Liver (tissue), 9 donors: Measurements from ENCODE around the gene OTOP3. TPM values are rescaled to one million over a fixed set of nuclear protein-coding genes. Genes with fewer than 3 reads are reported as not detected.
"Not testable (repeated sequence)": the region's sequence is repeated elsewhere in the genome, so short reads cannot be mapped to it uniquely, and the experiment has no call there.

ENCODE experiments used
- DNase-seq: peaks from one replicate; pipeline ENCODE4 v3.0.0-alpha.2; 2017; ENCODE audit warnings: low spot score
- H3K27ac ChIP-seq, 2 donors: one replicate each; pipeline ENCODE4 v1.7.0; 2013; ENCODE audit warnings: inconsistent platforms in 2 of 2, low read length in 2 of 2, control low read depth in 1 of 2, low read depth in 1 of 2, mild to moderate bottlenecking in 1 of 2
- H3K27me3 ChIP-seq, 4 donors: one replicate each; pipeline versions ENCODE4 v1.6.1 to v1.7.0; 2013; ENCODE audit warnings: low read length in 3 of 4, inconsistent platforms in 1 of 4, mild to moderate bottlenecking in 1 of 4, moderate library complexity in 1 of 4; ENCODE audit not compliant: control insufficient read depth in 4 of 4, insufficient read depth in 4 of 4
- H3K36me3 ChIP-seq, 4 donors: one replicate each; pipeline versions ENCODE4 v1.6.1 to v1.7.0; 2013; ENCODE audit warnings: low read length in 3 of 4, mild to moderate bottlenecking in 3 of 4, low read depth in 1 of 4, moderate library complexity in 1 of 4; ENCODE audit not compliant: control insufficient read depth in 4 of 4, insufficient read depth in 3 of 4
- H3K4me1 ChIP-seq, 4 donors: one replicate each; pipeline versions ENCODE4 v1.6.1 to v1.7.0; 2013; ENCODE audit warnings: low read length in 3 of 4, mild to moderate bottlenecking in 3 of 4, moderate library complexity in 1 of 4; ENCODE audit not compliant: control insufficient read depth in 4 of 4, insufficient read depth in 4 of 4
- H3K4me3 ChIP-seq, 3 donors: one replicate each; pipeline versions ENCODE4 v1.6.1 to v1.7.0; 2013; ENCODE audit warnings: low read length in 3 of 3, control low read depth in 1 of 3, low read depth in 1 of 3, mild to moderate bottlenecking in 1 of 3
- H3K9ac ChIP-seq, 2 donors: one replicate each; pipeline ENCODE4 v1.7.0; 2013; ENCODE audit warnings: low read length in 2 of 2, mild to moderate bottlenecking in 2 of 2, moderate library complexity in 2 of 2, control low read depth in 1 of 2, low read depth in 1 of 2
- H3K9me3 ChIP-seq, 4 donors: one replicate each; pipeline versions ENCODE4 v1.6.1 to v1.7.0; 2013; ENCODE audit warnings: low read length in 3 of 4; ENCODE audit not compliant: control insufficient read depth in 4 of 4
- FOXA2 ChIP-seq: IDR thresholded peaks from 2 replicates; pipeline ENCODE4 v1.6.1; 2016; ENCODE audit warnings: antibody characterized with exemption
- GABPA ChIP-seq, 2 donors: IDR thresholded peaks in 1 of 2; conservative IDR thresholded peaks in 1 of 2; 2 replicates each; pipeline ENCODE4 v1.6.1; 2016; ENCODE audit warnings: antibody characterized with exemption in 2 of 2, mild to moderate bottlenecking in 1 of 2, moderate library complexity in 1 of 2
- JUND ChIP-seq, 2 donors: IDR thresholded peaks; 2 replicates each; pipeline ENCODE4 v1.6.1; 2016; ENCODE audit warnings: antibody characterized with exemption in 2 of 2
- NR2F2 ChIP-seq: IDR thresholded peaks from 2 replicates; pipeline ENCODE4 v1.6.1; 2016; ENCODE audit warnings: antibody characterized with exemption
- RAD21 ChIP-seq, 2 donors: IDR thresholded peaks; 2 replicates each; pipeline ENCODE4 v1.6.1; 2016; ENCODE audit warnings: antibody characterized with exemption in 2 of 2, mild to moderate bottlenecking in 2 of 2
- TAF1 ChIP-seq: conservative IDR thresholded peaks from 2 replicates; pipeline ENCODE4 v1.6.1; 2016; ENCODE audit warnings: antibody characterized with exemption, mild to moderate bottlenecking
- WGBS: extraction: QIAGEN DNeasy Blood & Tissue Kit; methylation state at CpG from one replicate; pipeline ENCODE4 v1.1.7; 2013; 5-methylcytosine and 5-hydroxymethylcytosine counted together
- polyA plus RNA-seq, 2 donors: library from polyadenylated mRNA; stranded (reverse) in 1 of 2; unstranded in 1 of 2; fragments of 200-250 nt in 1 of 2; fragments of >200 nt in 1 of 2; fragmentation: Nextera tagmentation in 1 of 2; extraction: Ambion mirVana in 1 of 2; gene quantifications; one replicate each; pipeline versions ENCODE4 v1.2.1 to v1.2.3, GENCODE V29; 2013 to 2015
- total RNA-seq, 2 donors: library from RNA; depleted of rRNA; stranded (reverse); fragments of >200 nt; gene quantifications; one replicate each; pipeline ENCODE4 v1.2.3, GENCODE V29; 2014
- TF ChIP-seq, protein P1 (sequence below): IDR thresholded peaks from 2 replicates; pipeline ENCODE4 v1.6.1; 2016; ENCODE audit warnings: antibody characterized with exemption
- TF ChIP-seq, protein P2 (sequence below): fragments of 150-350 bp; IDR thresholded peaks from 2 replicates; pipeline ENCODE4 v1.5.1; 2017; ENCODE audit warnings: improper control_type of control experiment, low read depth, low read length; ENCODE audit not compliant: missing input control
- TF ChIP-seq, protein P3 (sequence below): IDR thresholded peaks from 2 replicates; pipeline ENCODE4 v1.6.1; 2016; ENCODE audit warnings: antibody characterized with exemption
- TF ChIP-seq, protein P4 (sequence below): IDR thresholded peaks from 2 replicates; pipeline ENCODE4 v1.6.1; 2016; ENCODE audit warnings: antibody characterized with exemption, mild to moderate bottlenecking
- TF ChIP-seq, protein P5 (sequence below): IDR thresholded peaks from 2 replicates; pipeline ENCODE4 v1.6.1; 2016; ENCODE audit warnings: antibody characterized with exemption
- donor health status: healthy.
- donor health status: healthy.
- donor health status: healthy.
- donor health status: healthy.
- donor health status: healthy.

The OTOP3 gene
- total and polyA plus RNA-seq, 4 donors: not detected

DNA sequence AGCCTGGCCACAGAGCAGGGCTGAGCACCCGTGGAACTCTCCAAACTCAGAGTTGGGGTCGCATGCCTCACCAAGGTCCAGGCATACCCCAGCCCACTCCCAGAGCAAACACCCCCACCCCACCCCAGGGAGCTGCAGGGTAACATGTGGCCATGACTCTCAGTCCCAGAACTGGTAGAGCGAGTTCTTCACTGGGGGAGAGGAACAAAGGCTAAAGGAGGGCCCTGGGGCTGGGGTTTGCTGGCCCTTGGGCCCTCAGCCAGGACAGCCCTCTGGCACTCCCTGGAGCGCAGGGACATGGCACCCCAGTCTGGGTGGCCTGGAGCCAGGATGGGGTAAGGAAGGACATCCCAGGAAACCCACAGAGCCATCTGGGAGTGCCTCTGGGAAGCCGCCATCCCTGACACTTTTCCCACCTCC is 32.7 kb downstream of the OTOP3 start:
- no peak for DNase-seq
- 77% methylated on average over 5 of the region's 5 CpGs for WGBS
- H3K27ac ChIP-seq: no peak overlapping the region

DNA sequence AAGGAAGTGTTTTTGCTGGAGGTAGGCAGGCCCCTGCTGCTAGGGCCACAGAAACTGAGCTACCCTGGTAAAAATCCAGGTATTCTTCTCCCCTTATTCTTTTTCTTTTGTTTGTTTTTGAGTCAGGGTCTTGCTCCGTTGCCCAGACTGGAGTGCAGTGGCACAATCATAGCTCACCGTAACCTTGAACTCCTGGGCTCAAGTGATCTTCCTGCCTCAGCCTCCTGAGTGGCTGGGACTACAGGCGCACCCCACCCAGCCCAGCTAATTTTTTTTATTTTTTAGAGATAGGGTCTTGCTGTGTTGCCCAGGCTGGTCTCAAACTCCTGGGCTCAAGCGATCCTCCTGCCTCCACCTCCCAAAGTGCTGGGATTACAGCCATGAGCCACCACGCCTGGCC is 33.8 kb downstream of the OTOP3 start:
- not testable (repeated sequence) for H3K4me3 ChIP-seq, H3K36me3 ChIP-seq, H3K27ac ChIP-seq, H3K27me3 ChIP-seq, DNase-seq, H3K9me3 ChIP-seq, H3K9ac ChIP-seq
- 81% methylated on average over 5 of the region's 5 CpGs for WGBS
- H3K4me1 ChIP-seq: peaks cover 4 to 12% (median 5%) of the 10 kb centered on the region in 4 donors

More for the DNA sequence above, 32.7 kb downstream of the OTOP3 start:
- Histone ChIP-seq H3K9me3 (no peaks in the 10 kb centered on the region), H3K4me1 (peaks cover 4 to 12% (median 5%) of the 10 kb centered on the region in 4 donors), H3K9ac (no peak overlapping the region), H3K36me3 (no peaks in the 10 kb centered on the region), H3K4me3 (no peak overlapping the region), H3K27me3 (peaks cover 0 to 3% (median 0%) of the 10 kb centered on the region in 4 donors)
- no peak for TF ChIP-seq TAF1

DNA sequence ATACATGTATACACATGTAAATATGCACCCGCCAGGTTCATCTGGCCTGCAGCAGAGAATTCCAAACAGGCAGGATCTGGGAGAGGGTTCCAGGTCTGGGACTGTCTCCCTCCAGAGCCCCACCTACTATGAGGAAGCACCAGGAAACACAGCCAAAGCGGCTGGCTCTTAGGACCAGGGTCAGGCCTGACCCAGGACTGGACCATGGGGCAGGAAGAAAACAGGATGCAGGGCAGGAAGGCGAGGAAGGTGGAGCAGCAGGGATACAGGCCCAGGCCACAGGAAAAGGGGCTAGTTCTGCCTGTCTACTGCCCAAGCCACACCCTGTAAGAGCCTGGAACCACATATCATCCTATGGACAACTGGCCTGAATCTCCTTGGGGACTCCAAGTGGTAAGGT is 34.7 kb downstream of the OTOP3 start:
- Histone ChIP-seq H3K27ac (no peak overlapping the region), H3K9ac (no peak overlapping the region), H3K4me1 (peaks cover 4 to 12% (median 5%) of the 10 kb centered on the region in 4 donors), H3K27me3 (peaks cover 0 to 3% (median 0%) of the 10 kb centered on the region in 4 donors), H3K9me3 (no peaks in the 10 kb centered on the region), H3K36me3 (no peaks in the 10 kb centered on the region), H3K4me3 (no peak overlapping the region)
- 80% methylated on average over 3 of the region's 3 CpGs for WGBS
- TF ChIP-seq, protein P1, sequence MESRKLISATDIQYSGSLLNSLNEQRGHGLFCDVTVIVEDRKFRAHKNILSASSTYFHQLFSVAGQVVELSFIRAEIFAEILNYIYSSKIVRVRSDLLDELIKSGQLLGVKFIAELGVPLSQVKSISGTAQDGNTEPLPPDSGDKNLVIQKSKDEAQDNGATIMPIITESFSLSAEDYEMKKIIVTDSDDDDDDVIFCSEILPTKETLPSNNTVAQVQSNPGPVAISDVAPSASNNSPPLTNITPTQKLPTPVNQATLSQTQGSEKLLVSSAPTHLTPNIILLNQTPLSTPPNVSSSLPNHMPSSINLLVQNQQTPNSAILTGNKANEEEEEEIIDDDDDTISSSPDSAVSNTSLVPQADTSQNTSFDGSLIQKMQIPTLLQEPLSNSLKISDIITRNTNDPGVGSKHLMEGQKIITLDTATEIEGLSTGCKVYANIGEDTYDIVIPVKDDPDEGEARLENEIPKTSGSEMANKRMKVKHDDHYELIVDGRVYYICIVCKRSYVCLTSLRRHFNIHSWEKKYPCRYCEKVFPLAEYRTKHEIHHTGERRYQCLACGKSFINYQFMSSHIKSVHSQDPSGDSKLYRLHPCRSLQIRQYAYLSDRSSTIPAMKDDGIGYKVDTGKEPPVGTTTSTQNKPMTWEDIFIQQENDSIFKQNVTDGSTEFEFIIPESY: no peak
- peak; percentile 71 for TF ChIP-seq NR2F2
- no peak for DNase-seq

DNA sequence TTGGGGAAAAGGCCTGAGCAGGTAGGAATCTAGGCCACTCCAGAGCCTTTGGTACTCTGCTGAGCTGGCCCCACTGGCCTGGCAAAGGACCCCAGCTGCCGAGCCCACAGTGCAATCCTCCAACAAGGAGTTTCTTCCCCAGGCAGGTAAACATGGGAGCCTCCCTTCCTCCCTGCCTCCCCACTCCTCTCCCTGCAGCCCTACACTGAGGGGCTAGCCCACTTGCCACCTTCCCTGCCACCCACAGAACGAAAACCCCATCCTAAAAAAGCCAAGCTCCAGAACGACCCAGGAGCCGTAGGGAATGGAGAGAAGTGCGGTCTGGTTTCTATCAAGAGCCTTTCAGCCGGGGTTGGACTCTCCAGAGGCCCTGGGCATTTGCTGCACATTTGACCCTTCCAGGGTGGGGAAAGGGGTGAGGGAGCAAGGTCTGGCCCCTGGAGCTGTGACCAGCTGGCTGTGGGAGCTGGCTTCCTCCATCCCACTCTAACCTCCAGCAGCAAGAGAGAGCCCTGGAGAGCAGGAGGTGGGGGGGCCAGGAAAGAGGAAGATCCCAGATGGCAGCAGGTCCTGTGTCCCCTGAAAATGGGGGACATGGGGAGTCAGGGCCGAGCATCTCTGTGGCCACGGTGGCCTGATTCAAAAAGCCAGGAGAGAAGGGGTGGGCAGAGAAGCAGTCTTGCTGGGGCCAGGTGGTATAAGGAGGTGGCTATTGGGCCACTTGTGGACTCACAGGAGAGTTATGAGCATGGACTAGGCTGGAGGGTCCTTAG is 35.6 kb downstream of the OTOP3 start:
- peak overlapping the region in 1 of 2 donors; percentile 71 for H3K9ac ChIP-seq
- TF ChIP-seq, protein P2, sequence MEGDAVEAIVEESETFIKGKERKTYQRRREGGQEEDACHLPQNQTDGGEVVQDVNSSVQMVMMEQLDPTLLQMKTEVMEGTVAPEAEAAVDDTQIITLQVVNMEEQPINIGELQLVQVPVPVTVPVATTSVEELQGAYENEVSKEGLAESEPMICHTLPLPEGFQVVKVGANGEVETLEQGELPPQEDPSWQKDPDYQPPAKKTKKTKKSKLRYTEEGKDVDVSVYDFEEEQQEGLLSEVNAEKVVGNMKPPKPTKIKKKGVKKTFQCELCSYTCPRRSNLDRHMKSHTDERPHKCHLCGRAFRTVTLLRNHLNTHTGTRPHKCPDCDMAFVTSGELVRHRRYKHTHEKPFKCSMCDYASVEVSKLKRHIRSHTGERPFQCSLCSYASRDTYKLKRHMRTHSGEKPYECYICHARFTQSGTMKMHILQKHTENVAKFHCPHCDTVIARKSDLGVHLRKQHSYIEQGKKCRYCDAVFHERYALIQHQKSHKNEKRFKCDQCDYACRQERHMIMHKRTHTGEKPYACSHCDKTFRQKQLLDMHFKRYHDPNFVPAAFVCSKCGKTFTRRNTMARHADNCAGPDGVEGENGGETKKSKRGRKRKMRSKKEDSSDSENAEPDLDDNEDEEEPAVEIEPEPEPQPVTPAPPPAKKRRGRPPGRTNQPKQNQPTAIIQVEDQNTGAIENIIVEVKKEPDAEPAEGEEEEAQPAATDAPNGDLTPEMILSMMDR: no peak
- TF ChIP-seq, protein P3, sequence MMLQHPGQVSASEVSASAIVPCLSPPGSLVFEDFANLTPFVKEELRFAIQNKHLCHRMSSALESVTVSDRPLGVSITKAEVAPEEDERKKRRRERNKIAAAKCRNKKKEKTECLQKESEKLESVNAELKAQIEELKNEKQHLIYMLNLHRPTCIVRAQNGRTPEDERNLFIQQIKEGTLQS: no peak
- no peak for TF ChIP-seq FOXA2
- TF ChIP-seq, protein P4, sequence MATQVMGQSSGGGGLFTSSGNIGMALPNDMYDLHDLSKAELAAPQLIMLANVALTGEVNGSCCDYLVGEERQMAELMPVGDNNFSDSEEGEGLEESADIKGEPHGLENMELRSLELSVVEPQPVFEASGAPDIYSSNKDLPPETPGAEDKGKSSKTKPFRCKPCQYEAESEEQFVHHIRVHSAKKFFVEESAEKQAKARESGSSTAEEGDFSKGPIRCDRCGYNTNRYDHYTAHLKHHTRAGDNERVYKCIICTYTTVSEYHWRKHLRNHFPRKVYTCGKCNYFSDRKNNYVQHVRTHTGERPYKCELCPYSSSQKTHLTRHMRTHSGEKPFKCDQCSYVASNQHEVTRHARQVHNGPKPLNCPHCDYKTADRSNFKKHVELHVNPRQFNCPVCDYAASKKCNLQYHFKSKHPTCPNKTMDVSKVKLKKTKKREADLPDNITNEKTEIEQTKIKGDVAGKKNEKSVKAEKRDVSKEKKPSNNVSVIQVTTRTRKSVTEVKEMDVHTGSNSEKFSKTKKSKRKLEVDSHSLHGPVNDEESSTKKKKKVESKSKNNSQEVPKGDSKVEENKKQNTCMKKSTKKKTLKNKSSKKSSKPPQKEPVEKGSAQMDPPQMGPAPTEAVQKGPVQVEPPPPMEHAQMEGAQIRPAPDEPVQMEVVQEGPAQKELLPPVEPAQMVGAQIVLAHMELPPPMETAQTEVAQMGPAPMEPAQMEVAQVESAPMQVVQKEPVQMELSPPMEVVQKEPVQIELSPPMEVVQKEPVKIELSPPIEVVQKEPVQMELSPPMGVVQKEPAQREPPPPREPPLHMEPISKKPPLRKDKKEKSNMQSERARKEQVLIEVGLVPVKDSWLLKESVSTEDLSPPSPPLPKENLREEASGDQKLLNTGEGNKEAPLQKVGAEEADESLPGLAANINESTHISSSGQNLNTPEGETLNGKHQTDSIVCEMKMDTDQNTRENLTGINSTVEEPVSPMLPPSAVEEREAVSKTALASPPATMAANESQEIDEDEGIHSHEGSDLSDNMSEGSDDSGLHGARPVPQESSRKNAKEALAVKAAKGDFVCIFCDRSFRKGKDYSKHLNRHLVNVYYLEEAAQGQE: no peak
- no peak for TF ChIP-seq TAF1
- TF ChIP-seq, protein P5, sequence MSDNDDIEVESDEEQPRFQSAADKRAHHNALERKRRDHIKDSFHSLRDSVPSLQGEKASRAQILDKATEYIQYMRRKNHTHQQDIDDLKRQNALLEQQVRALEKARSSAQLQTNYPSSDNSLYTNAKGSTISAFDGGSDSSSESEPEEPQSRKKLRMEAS: no peak
- no peak for TF ChIP-seq JUND (IDR thresholded peaks at IDR 0.05)
- no peak for TF ChIP-seq GABPA (IDR thresholded peaks at IDR 0.05 in 1 of 2, conservative IDR thresholded peaks at IDR 0.05 in 1 of 2)
- TF ChIP-seq, protein P1: no peak
- no peak for TF ChIP-seq RAD21 (IDR thresholded peaks at IDR 0.05)

More for the DNA sequence above, 35.6 kb downstream of the OTOP3 start:
- no peaks in the 10 kb centered on the region for H3K36me3 ChIP-seq
- 80% methylated on average over 8 of the region's 8 CpGs for WGBS
- no peaks in the 10 kb centered on the region for H3K9me3 ChIP-seq
- peak overlapping the region in 1 of 3 donors; percentile 65 for H3K4me3 ChIP-seq
- H3K27me3 ChIP-seq: peaks cover 0 to 3% (median 0%) of the 10 kb centered on the region in 4 donors
- no peak overlapping the region for H3K27ac ChIP-seq
- no peak for DNase-seq
- peaks cover 4 to 12% (median 5%) of the 10 kb centered on the region in 4 donors for H3K4me1 ChIP-seq
